Heart left ventricle (tissue), 16 donors: ENCODE data around the gene PMVK. TPM values are rescaled to one million over a fixed set of nuclear protein-coding genes. Genes with fewer than 3 reads are reported as not detected.

ENCODE experiments used
- ATAC-seq, 4 donors: fragments of 200-7000 bp; cut with Tn5 transposase; one replicate each; pipeline ENCODE4 v1.9.1; 2020 to 2022; ENCODE audit warnings: moderate library complexity in 4 of 4, mild to moderate bottlenecking in 3 of 4, moderate number of reproducible peaks in 1 of 4
- DNase-seq, 5 donors: peaks; one replicate each; pipeline ENCODE4 v3.0.0-alpha.2; 2020
- H3K27ac ChIP-seq, 12 donors: fragments of 200-600 bp; sonication (generic) in 4 of 12; one replicate each; pipeline versions ENCODE4 v1.5.0 to v1.8.0; 2016 to 2022; ENCODE audit warnings: mild to moderate bottlenecking in 2 of 12
- H3K27me3 ChIP-seq, 9 donors: fragments of 200-600 bp; sonication (generic) in 2 of 9; one replicate each; pipeline versions ENCODE4 v1.5.1 to v1.8.0; 2016 to 2022; ENCODE audit warnings: mild to moderate bottlenecking in 3 of 9
- H3K36me3 ChIP-seq, 9 donors: fragments of 200-600 bp; sonication (generic) in 2 of 9; one replicate each; pipeline versions ENCODE4 v1.5.0 to v1.8.0; 2018 to 2022; ENCODE audit warnings: mild to moderate bottlenecking in 2 of 9
- H3K4me1 ChIP-seq, 12 donors: fragments of 200-600 bp; sonication (generic) in 4 of 12; one replicate each; pipeline versions ENCODE4 v1.5.0 to v1.8.0; 2016 to 2022; ENCODE audit warnings: mild to moderate bottlenecking in 3 of 12
- H3K4me3 ChIP-seq, 12 donors: fragments of 200-600 bp; sonication (generic) in 4 of 12; one replicate each; pipeline versions ENCODE4 v1.5.0 to v1.8.0; 2017 to 2022; ENCODE audit warnings: mild to moderate bottlenecking in 9 of 12, moderate library complexity in 4 of 12
- H3K9me3 ChIP-seq, 12 donors: fragments of 200-600 bp; sonication (generic) in 4 of 12; one replicate each; pipeline versions ENCODE4 v1.5.0 to v1.8.0; 2016 to 2022; ENCODE audit warnings: mild to moderate bottlenecking in 1 of 12
- CTCF ChIP-seq, 12 donors: fragments of 200-600 bp; sonication (generic) in 4 of 12; IDR thresholded peaks; one replicate each; pipeline versions ENCODE4 v1.5.0 to v1.8.0; 2018 to 2022; ENCODE audit warnings: antibody characterized with exemption in 12 of 12, mild to moderate bottlenecking in 5 of 12
- POLR2A ChIP-seq, 2 donors: fragments of 450-650 bp; IDR thresholded peaks; one replicate each; pipeline ENCODE4 v1.6.1; 2017; ENCODE audit warnings: antibody characterized with exemption in 2 of 2, mild to moderate bottlenecking in 2 of 2, moderate library complexity in 2 of 2
- WGBS, 4 donors: extraction: QIAGEN DNeasy Blood & Tissue Kit in 2 of 4; methylation state at CpG; one replicate each; pipeline versions ENCODE4 v1.1.5 to v1.1.7; 2013 to 2018; 5-methylcytosine and 5-hydroxymethylcytosine counted together
- intact Hi-C, 10 donors: fragments of 100-400 bp; cut with DNase I; formaldehyde crosslinking; loops; one replicate each; pipeline versions ENCODE4 v1.11.1 to v1.14.2; 2022
- polyA plus RNA-seq, 2 donors: library from polyadenylated mRNA; stranded (reverse); fragments of 200-250 nt; gene quantifications; one replicate each; pipeline ENCODE4 v1.2.3, GENCODE V29; 2013
- total RNA-seq, 9 donors: library from RNA; depleted of rRNA in 2 of 9; stranded (reverse); fragments of >200 nt in 2 of 9; fragmentation: NEBNext Ultra II Directional in 3 of 9; extraction: Animal tissue kit (Norgen Biotek cat#: 25700) in 3 of 9; gene quantifications; one replicate each; pipeline versions ENCODE4 v1.1.0 to v1.2.4, GENCODE V29; 2016 to 2023
- donor health status: ischemic (EF 13 %, LVEDD 7.1; RV severe dilation, severe dysfunction).
- donor health status: healthy with polysubstance abuse.
- donor health status: DM: no; HTN: yes; CAD: no.
- donor health status: DM: no; HTN: no; CAD: no.
- donor health status: ischemic (EF 25% LVEDD 6.9; RV normal size, moderate dysfunction).
- donor health status: ischemic (EF 25% LVEDD 5.7; RV mildly dilated, moderate dysfunction).
- donor health status: healthy.
- donor health status: DM: yes; HTN: yes; CAD: no.
- donor health status: ischemic (EF 35%, LVEDD 5.7; RV mildly dilated, moderate dysfunction).
- donor health status: nonischemic (EF 11% LVEDD 7.7; RV severe dilation, severe dysfunction).
- donor health status: DM: yes; HTN: yes; CAD: no.
- donor health status: PGD.
- donor health status: ischemic (EF 29% LVEDD 5.4; RV normal size, mild dysfunction).
- donor health status: nonischemic (EF 23%, LVEDD 6.1; RV moderate dilation, normal function).

PMVK gene
- total and polyA plus RNA-seq, 11 donors: 12.8 to 52.1 (median 39.1) TPM

- ATAC-seq: no peak
These were observed 33.4 kb upstream of the PMVK start for GRCh38 chr1:154969860-154970452.

GRCh38 chr1:154969246-154969645 is 32.7 kb upstream of the PMVK start:
- 51 to 61% (median 56%) methylated on average over 5 of the region's 5 CpGs for WGBS, 4 donors
- H3K4me1 ChIP-seq: peaks cover 22 to 73% (median 54%) of the 10 kb centered on the region in 12 donors
- no peak for ATAC-seq
- peak overlapping the region in 9 of 12 donors; percentile 45 to 84 (median 62) for H3K4me3 ChIP-seq
- DNase-seq: peak in 2 of 5 donors; percentile 10 to 11
- peak overlapping the region in 10 of 12 donors; percentile 97 to 99 (median 99) for H3K27ac ChIP-seq
- TF ChIP-seq POLR2A (IDR thresholded peaks at IDR 0.05) (no peak), CTCF (IDR thresholded peaks at IDR 0.05) (no peak)
- no peaks in the 10 kb centered on the region for H3K27me3 ChIP-seq
- H3K9me3 ChIP-seq: no peaks in the 10 kb centered on the region
- peaks cover 0 to 54% (median 42%) of the 10 kb centered on the region in 9 donors for H3K36me3 ChIP-seq
- intact Hi-C loops: loop anchor here in 6 of 10 donors (5.0 to 10.0 kb wide), 6 partner anchors 43 to 116 kb away; partner anchors contain the start of gene EFNA4 (in 1 of the 6)

More at GRCh38 chr1:154969860-154970452, 33.4 kb upstream of the PMVK start:
- Histone ChIP-seq H3K4me1 (peaks cover 22 to 73% (median 54%) of the 10 kb centered on the region in 12 donors), H3K4me3 (peak overlapping the region in 11 of 12 donors; percentile 28 to 84 (median 54)), H3K36me3 (peaks cover 0 to 47% (median 35%) of the 10 kb centered on the region in 9 donors), H3K9me3 (no peaks in the 10 kb centered on the region), H3K27me3 (no peaks in the 10 kb centered on the region), H3K27ac (peak overlapping the region; percentile 89 to 99 (median 99))
- 26 to 44% (median 33%) methylated on average over 17 to 22 of the region's 22 CpGs for WGBS, 4 donors
- peak in 2 of 5 donors; percentile 40 to 71 for DNase-seq
- intact Hi-C loops: loop anchor here in 8 of 10 donors (2.0 to 10.0 kb wide), 9 partner anchors 31 to 115 kb away; partner anchors contain the start of genes ADAM15 (in 1 of the 8), EFNA4 (in 1 of the 8) and PMVK (in 1 of the 8)
- TF ChIP-seq POLR2A (IDR thresholded peaks at IDR 0.05) (no peak), CTCF (IDR thresholded peaks at IDR 0.05) (no peak)

- H3K9me3 ChIP-seq: no peaks in the 10 kb centered on the region
- 82 to 94% (median 89%) methylated on average over 2 to 3 of the region's 3 CpGs for WGBS, 4 donors
- DNase-seq (peak in 2 of 5 donors; percentile 24 to 49), ATAC-seq (no peak)
- peaks cover 0 to 60% (median 47%) of the 10 kb centered on the region in 9 donors for H3K36me3 ChIP-seq
- no peak for TF ChIP-seq CTCF (IDR thresholded peaks at IDR 0.05)
- no peak for TF ChIP-seq POLR2A (IDR thresholded peaks at IDR 0.05)
- intact Hi-C loops: loop anchor here in 6 of 10 donors (5.0 to 10.0 kb wide), 6 partner anchors 44 to 116 kb away; partner anchors contain the start of gene EFNA4 (in 1 of the 6)
- peaks cover 22 to 73% (median 54%) of the 10 kb centered on the region in 12 donors for H3K4me1 ChIP-seq
- no peaks in the 10 kb centered on the region for H3K27me3 ChIP-seq
- H3K4me3 ChIP-seq: peak overlapping the region in 4 of 12 donors; percentile 54 to 80 (median 74)
- H3K27ac ChIP-seq: peak overlapping the region in 10 of 12 donors; percentile 97 to 99 (median 99)
These were observed 32.2 kb upstream of the PMVK start for GRCh38 chr1:154968731-154969130.

GRCh38 chr1:154967331-154967950 is 30.9 kb upstream of the PMVK start:
- intact Hi-C loops: loop anchor here in 6 of 10 donors (5.0 to 10.0 kb wide), 6 partner anchors 45 to 117 kb away; partner anchors contain the start of gene EFNA4 (in 1 of the 6)
- peak overlapping the region; percentile 18 to 99 (median 68) for H3K27ac ChIP-seq

More at GRCh38 chr1:154967331-154967950, 30.9 kb upstream of the PMVK start:
- ATAC-seq (no peak), DNase-seq (peak in 2 of 5 donors; percentile 9 to 13)
- H3K4me3 ChIP-seq: peak overlapping the region in 1 of 12 donors; percentile 2
- peaks cover 0 to 68% (median 56%) of the 10 kb centered on the region in 9 donors for H3K36me3 ChIP-seq
- TF ChIP-seq CTCF (IDR thresholded peaks at IDR 0.05): no peak
- no peak for TF ChIP-seq POLR2A (IDR thresholded peaks at IDR 0.05)
- 58 to 79% (median 63%) methylated on average over 3 to 5 of the region's 5 CpGs for WGBS, 4 donors
- H3K27me3 ChIP-seq: no peaks in the 10 kb centered on the region
- peaks cover 17 to 72% (median 51%) of the 10 kb centered on the region in 12 donors for H3K4me1 ChIP-seq
- H3K9me3 ChIP-seq: no peaks in the 10 kb centered on the region
